Peyer's patch (tissue), 4 donors: ENCODE measurements around the gene MAP3K8.
"Not testable (repeated sequence)": the region's sequence is repeated elsewhere in the genome, so short reads cannot be mapped to it uniquely, and the experiment has no call there.

Source experiments
- POLR2A ChIP-seq, 2 donors: fragments of 450-650 bp; IDR thresholded peaks; one replicate each; pipeline ENCODE4 v1.5.1; 2017; ENCODE audit warnings: antibody characterized with exemption in 2 of 2, mild to moderate bottlenecking in 2 of 2, moderate library complexity in 2 of 2
- TF ChIP-seq, protein P1 (sequence below), 6 experiments: fragments of 450-650 bp in 4 of 6; fragments of 200-600 bp in 2 of 6; sonication (generic) in 1 of 6; IDR thresholded peaks; one replicate each; pipeline ENCODE4 v1.5.1; 2017 to 2019; ENCODE audit warnings: antibody characterized with exemption in 6 of 6, mild to moderate bottlenecking in 3 of 6, moderate library complexity in 1 of 6

DNA sequence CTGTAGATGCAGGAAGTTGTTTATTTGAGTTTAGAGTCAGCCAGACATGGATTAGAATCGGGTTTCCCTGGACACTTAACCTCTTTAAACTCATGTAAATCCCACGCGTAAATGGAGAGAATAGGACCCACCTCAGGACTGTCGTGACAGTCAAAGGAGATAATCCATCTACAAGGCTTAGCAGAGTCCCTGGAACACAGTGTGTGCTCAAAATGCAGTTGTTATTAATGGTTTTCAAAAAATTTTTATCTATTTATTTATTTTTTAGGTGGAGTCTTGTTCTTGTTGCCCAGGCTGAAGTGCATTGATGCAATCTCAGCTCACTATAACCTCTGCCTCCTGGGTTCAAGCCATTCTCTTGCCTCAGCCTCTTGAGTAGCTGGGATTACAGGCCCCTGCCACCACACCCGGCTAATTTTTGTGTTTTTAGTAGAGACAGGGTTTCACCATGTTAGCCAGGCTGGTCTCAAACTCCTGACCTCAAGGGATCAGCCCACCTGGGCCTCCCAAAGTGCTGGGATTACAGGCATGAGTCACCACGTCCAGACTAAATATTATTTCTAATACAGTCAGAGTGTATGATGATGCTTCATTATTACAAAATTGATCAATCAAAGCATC lies 10.2 kb upstream of the MAP3K8 start:
- not testable (repeated sequence) for TF ChIP-seq POLR2A (IDR thresholded peaks at IDR 0.05)
- TF ChIP-seq, protein P1, sequence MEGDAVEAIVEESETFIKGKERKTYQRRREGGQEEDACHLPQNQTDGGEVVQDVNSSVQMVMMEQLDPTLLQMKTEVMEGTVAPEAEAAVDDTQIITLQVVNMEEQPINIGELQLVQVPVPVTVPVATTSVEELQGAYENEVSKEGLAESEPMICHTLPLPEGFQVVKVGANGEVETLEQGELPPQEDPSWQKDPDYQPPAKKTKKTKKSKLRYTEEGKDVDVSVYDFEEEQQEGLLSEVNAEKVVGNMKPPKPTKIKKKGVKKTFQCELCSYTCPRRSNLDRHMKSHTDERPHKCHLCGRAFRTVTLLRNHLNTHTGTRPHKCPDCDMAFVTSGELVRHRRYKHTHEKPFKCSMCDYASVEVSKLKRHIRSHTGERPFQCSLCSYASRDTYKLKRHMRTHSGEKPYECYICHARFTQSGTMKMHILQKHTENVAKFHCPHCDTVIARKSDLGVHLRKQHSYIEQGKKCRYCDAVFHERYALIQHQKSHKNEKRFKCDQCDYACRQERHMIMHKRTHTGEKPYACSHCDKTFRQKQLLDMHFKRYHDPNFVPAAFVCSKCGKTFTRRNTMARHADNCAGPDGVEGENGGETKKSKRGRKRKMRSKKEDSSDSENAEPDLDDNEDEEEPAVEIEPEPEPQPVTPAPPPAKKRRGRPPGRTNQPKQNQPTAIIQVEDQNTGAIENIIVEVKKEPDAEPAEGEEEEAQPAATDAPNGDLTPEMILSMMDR (IDR thresholded peaks at IDR 0.05): not testable (repeated sequence)
